K562 (cell line): Measurements from ENCODE around the gene REEP6. TPM values are rescaled to one million over a fixed set of nuclear protein-coding genes. Genes with fewer than 3 reads are reported as not detected.

ENCODE experiments used
- ATF3 ChIP-seq, 2 experiments: fragments of 450-650 bp in 1 of 2; sonication (generic) in 1 of 2; formaldehyde crosslinking in 1 of 2; IDR thresholded peaks in 1 of 2; conservative IDR thresholded peaks in 1 of 2; 2 replicates each; pipeline versions ENCODE4 v1.6.1 to v1.8.1; 2016 to 2023; ENCODE audit warnings: mild to moderate bottlenecking in 2 of 2, moderate library complexity in 2 of 2, inconsistent platforms in 1 of 2, missing genetic modification reagents in 1 of 2
- BCOR ChIP-seq: fragments of 450-650 bp; IDR thresholded peaks from 2 replicates; pipeline ENCODE4 v1.6.1; 2016
- FOXK2 ChIP-seq, 2 experiments: fragments of 450-650 bp; IDR thresholded peaks in 1 of 2; conservative IDR thresholded peaks in 1 of 2; 2 replicates each; pipeline ENCODE4 v1.6.1; 2016; ENCODE audit warnings: low read depth in 2 of 2, mild to moderate bottlenecking in 1 of 2
- GABPB2 ChIP-seq: fragments of 250-450 bp; sonication (Bioruptor Pico); conservative IDR thresholded peaks from 2 replicates; pipeline ENCODE4 v1.5.1; 2021; ENCODE audit warnings: mild to moderate bottlenecking
- HBP1 ChIP-seq: fragments of 450-650 bp; formaldehyde crosslinking; IDR thresholded peaks from 2 replicates; pipeline ENCODE4 v1.4.0; 2022; ENCODE audit warnings: missing genetic modification characterization
- HLTF ChIP-seq: fragments of 450-650 bp; IDR thresholded peaks from 2 replicates; pipeline ENCODE4 v1.6.1; 2016
- KDM1A ChIP-seq, 2 experiments: fragments of 450-650 bp; IDR thresholded peaks; 2 replicates each; pipeline ENCODE4 v1.6.1; 2016; ENCODE audit warnings: mild to moderate bottlenecking in 2 of 2
- L3MBTL2 ChIP-seq: fragments of 450-650 bp; IDR thresholded peaks from 2 replicates; pipeline ENCODE4 v1.6.1; 2016; ENCODE audit warnings: mild to moderate bottlenecking, moderate library complexity
- LARP7 ChIP-seq: fragments of 450-650 bp; IDR thresholded peaks from 2 replicates; pipeline ENCODE4 v1.6.1; 2016
- NCOA1 ChIP-seq: fragments of 450-650 bp; IDR thresholded peaks from 2 replicates; pipeline ENCODE4 v1.6.1; 2016; ENCODE audit warnings: low read depth
- OTX1 ChIP-seq: fragments of 450-650 bp; formaldehyde crosslinking; IDR thresholded peaks from 2 replicates; pipeline ENCODE4 v1.4.0; 2022; ENCODE audit warnings: mild to moderate bottlenecking
- PHB2 ChIP-seq: fragments of 450-650 bp; IDR thresholded peaks from 2 replicates; pipeline ENCODE4 v1.6.1; 2017; ENCODE audit warnings: low read depth
- SAFB ChIP-seq: fragments of 200-400 bp; formaldehyde crosslinking; IDR thresholded peaks from 2 replicates; pipeline ENCODE4 v1.6.1; 2017; ENCODE audit warnings: low read depth, low read length, borderline replicate concordance
- SMARCE1 ChIP-seq: fragments of 450-650 bp; IDR thresholded peaks from 2 replicates; pipeline ENCODE4 v1.7.1; 2016; ENCODE audit warnings: mild to moderate bottlenecking
- TRIM25 ChIP-seq: fragments of 450-650 bp; IDR thresholded peaks from 2 replicates; pipeline ENCODE4 v1.7.0; 2016; ENCODE audit warnings: borderline replicate concordance
- ZNF407 ChIP-seq: fragments of 450-650 bp; IDR thresholded peaks from 2 replicates; pipeline ENCODE4 v1.6.1; 2016; ENCODE audit warnings: low read depth
- polyA plus RNA-seq, 8 experiments: library from polyadenylated mRNA; depleted of rRNA in 4 of 8; stranded (reverse) in 5 of 8; unstranded in 3 of 8; fragments of >200 nt; fragmentation: Nextera tagmentation in 2 of 8; fragmentation: Illumina TruSeq in 1 of 8; extraction: Ambion mirVana in 2 of 8; extraction: Trizol in 1 of 8; gene quantifications; 2 replicates each; pipeline versions ENCODE4 v1.2.1 to v1.2.3, GENCODE V29; 2011 to 2014; ENCODE audit warnings: inconsistent platforms in 1 of 8, missing spikeins in 1 of 8
- total RNA-seq, 7 experiments: library from RNA; depleted of rRNA in 6 of 7; stranded (reverse); fragments of >200 nt in 6 of 7; fragmentation: Illumina TruSeq in 2 of 7; extraction: Trizol in 2 of 7; gene quantifications; 2 replicates each; pipeline versions ENCODE4 v1.2.1 to v1.2.3, GENCODE V29; 2011 to 2021; ENCODE audit warnings: low replicate concordance in 1 of 7

The REEP6 gene
- total and polyA plus RNA-seq, 9 of the 15 experiments (the other 6 are each of a cell fraction or from before 2014, with no cell fraction given) = 1.2 to 64.2 (median 12.7) TPM

- TF ChIP-seq ZNF407 (peak; percentile 54; the same call in 1 of the 2 replicates), TRIM25 (0 out of 2 replicates have a peak, but pooled peaks have one; percentile 41), SAFB (peak; percentile 89), NCOA1 (peak; percentile 26; the same call in 1 of the 2 replicates), L3MBTL2 (no peak), LARP7 (peak; percentile 72; the same call in 1 of the 2 replicates), FOXK2 (conservative IDR thresholded peaks at IDR 0.05 in 1 of 2, IDR thresholded peaks at IDR 0.05 in 1 of 2; ENCODE audit: low read depth in 2 of 2) (0 out of 4 replicates have a peak, but pooled peaks of 1 of the 2 experiments have one; percentile 41), OTX1 (CRISPR knock-in tag) (0 out of 2 replicates have a peak, but pooled peaks have one; percentile 54), GABPB2 (no peak), KDM1A (IDR thresholded peaks at IDR 0.05) (peak in 1 of 2 experiments; percentile 55; a peak in 1 of 4 replicates), HBP1 (CRISPR knock-in tag) (peak; percentile 76; the same call in 1 of the 2 replicates), PHB2 (0 out of 2 replicates have a peak, but pooled peaks have one; percentile 29), SMARCE1 (0 out of 2 replicates have a peak, but pooled peaks have one; percentile 34), ATF3 (IDR thresholded peaks at IDR 0.05) (no peak; the same call in 1 of the 2 replicates), ATF3 (CRISPR knock-in tag; conservative IDR thresholded peaks at IDR 0.05) (no peak), HLTF (peak; percentile 74), BCOR (peak; percentile 81)
Measured at GRCh38 chr19:1524287-1524971, 33.4 kb downstream of the REEP6 start (continued).
